K562 (cell line): Measurements from ENCODE around the gene CCL21. TPM values are rescaled to one million over a fixed set of nuclear protein-coding genes. Genes with fewer than 3 reads are reported as not detected.

Experiments
- ATAC-seq: fragments of 200-7000 bp; cut with Tn5 transposase; 3 replicates; pipeline ENCODE4 v1.9.1; 2020; ENCODE audit warnings: moderate library complexity
- BruUV-seq: library from RNA; stranded (reverse); fragments of 400-500 nt; replicated peaks from 2 replicates; lab custom pipeline; 2021; lab: Mats Ljungman, UMichigan
- CTCF ChIA-PET: fragments of 300-600 bp; formaldehyde crosslinking; extraction: SDS; loops from one replicate; lab custom pipeline; 2021; ENCODE audit warnings: low intra/inter-chr PET ratio; lab: Yijun Ruan, JAX
- POLR2A ChIA-PET: fragments of 300-600, 350-650 bp; sonication (Branson Sonifier 250); formaldehyde crosslinking; extraction: SDS; loops from one replicate; lab custom pipeline; 2021; ENCODE audit warnings: antibody characterized with exemption, inconsistent platforms; lab: Yijun Ruan, JAX
- DNase-seq, 4 experiments: peaks; one replicate each; pipeline versions ENCODE4 v3.0.0 to v3.0.0-alpha.2; 2011 to 2018; ENCODE audit warnings: low spot score in 3 of 4, mixed read lengths in 3 of 4; ENCODE audit errors: extremely low read depth in 1 of 4
- FAIRE-seq: peaks from 2 replicates; lab custom pipeline; 2011; peaks lifted over from hg19 to GRCh38; lab: Jason Lieb, UNC
- H2AFZ ChIP-seq: 2 replicates; pipeline ENCODE4 v1.6.0; 2011; ENCODE audit warnings: low read depth, low read length, control low read depth, inconsistent platforms
- H3K27ac ChIP-seq: fragments of 200-600 bp; 3 replicates; pipeline ENCODE4 v1.8.0; 2011; ENCODE audit warnings: low read depth, mild to moderate bottlenecking, control low read depth, inconsistent platforms, low read length, moderate library complexity, mixed read lengths; ENCODE audit errors: extremely low read depth
- H3K27me3 ChIP-seq, 2 experiments: fragments of 300-600 bp in 1 of 2; 2 replicates in 1 of 2; 3 replicates in 1 of 2; pipeline versions ENCODE4 v1.6.0 to v1.8.0; 2011; ENCODE audit warnings: inconsistent platforms in 2 of 2, low read length in 2 of 2, mild to moderate bottlenecking in 1 of 2, mixed read lengths in 1 of 2, moderate library complexity in 1 of 2; ENCODE audit not compliant: control insufficient read depth in 2 of 2, insufficient read depth in 2 of 2
- H3K36me3 ChIP-seq: fragments of 300-600 bp; 3 replicates; pipeline ENCODE4 v1.8.0; 2011; ENCODE audit warnings: mild to moderate bottlenecking, low read length, inconsistent platforms; ENCODE audit not compliant: control insufficient read depth, insufficient read depth
- H3K4me1 ChIP-seq, 2 experiments: fragments of 200-600 bp in 1 of 2; replicated peaks in 1 of 2; 2 replicates in 1 of 2; 3 replicates in 1 of 2; pipeline versions ENCODE4 v1.5.1 to v1.8.0; 2011; ENCODE audit warnings: inconsistent platforms in 2 of 2, low read length in 2 of 2, mild to moderate bottlenecking in 1 of 2, mixed read lengths in 1 of 2, moderate library complexity in 1 of 2; ENCODE audit not compliant: control insufficient read depth in 2 of 2, insufficient read depth in 2 of 2
- H3K4me2 ChIP-seq: 2 replicates; pipeline ENCODE4 v1.6.1; 2011; ENCODE audit warnings: low read length, control low read depth, inconsistent platforms, mixed read lengths; ENCODE audit not compliant: insufficient read depth
- H3K4me3 ChIP-seq: fragments of 200-600 bp; sonication (generic), shearing (Covaris generic); 2 replicates; pipeline ENCODE4 v1.5.1; 2016; ENCODE audit warnings: control low read depth, inconsistent platforms
- H3K79me2 ChIP-seq: fragments of 200-600 bp; 3 replicates; pipeline ENCODE4 v1.8.0; 2011; ENCODE audit warnings: low read length, inconsistent platforms; ENCODE audit not compliant: control insufficient read depth, insufficient read depth
- H3K9ac ChIP-seq, 2 experiments: 2 replicates each; pipeline versions ENCODE4 v1.6.0 to v1.6.1; 2011; ENCODE audit warnings: low read depth in 2 of 2, low read length in 2 of 2, control low read depth in 1 of 2, inconsistent platforms in 1 of 2, mild to moderate bottlenecking in 1 of 2, mixed read lengths in 1 of 2; ENCODE audit not compliant: insufficient read depth in 1 of 2
- H3K9me1 ChIP-seq: one replicate; pipeline ENCODE4 v1.6.0; 2011; ENCODE audit warnings: inconsistent platforms, mild to moderate bottlenecking, low read length, moderate library complexity; ENCODE audit not compliant: control insufficient read depth, insufficient read depth
- H3K9me3 ChIP-seq: replicated peaks from 2 replicates; pipeline ENCODE4 v1.5.1; 2011; ENCODE audit warnings: low read depth, low read length, inconsistent platforms; ENCODE audit not compliant: control insufficient read depth, insufficient read depth
- H4K20me1 ChIP-seq: replicated peaks from 2 replicates; pipeline ENCODE4 v1.6.1; 2011; ENCODE audit warnings: low read length, inconsistent platforms, mixed read lengths; ENCODE audit not compliant: control insufficient read depth, insufficient read depth
- BHLHE40 ChIP-seq: IDR thresholded peaks from 2 replicates; pipeline ENCODE4 v1.6.1; 2011; ENCODE audit warnings: low read length, improper control_type of control experiment
- CBX1 ChIP-seq: sonication (generic); IDR thresholded peaks from 2 replicates; pipeline ENCODE4 v1.6.1; 2016; ENCODE audit warnings: antibody characterized with exemption, low read depth, mild to moderate bottlenecking
- FIP1L1 ChIP-seq: fragments of 200-400 bp; formaldehyde crosslinking; IDR thresholded peaks from 2 replicates; pipeline ENCODE4 v1.6.1; 2018; ENCODE audit warnings: mild to moderate bottlenecking, low read depth, low read length; ENCODE audit not compliant: poor library complexity, severe bottlenecking
- HSF4 ChIP-seq: fragments of 250-450 bp; sonication (Bioruptor Pico); IDR thresholded peaks from 2 replicates; pipeline ENCODE4 v2.1.2; 2022; ENCODE audit warnings: mild to moderate bottlenecking, moderate library complexity, borderline replicate concordance
- MAFG ChIP-seq: fragments of 450-650 bp; conservative IDR thresholded peaks from 2 replicates; pipeline ENCODE4 v1.6.1; 2016; ENCODE audit warnings: missing genetic modification characterization, missing compliant biosample characterization
- NCOA4 ChIP-seq: fragments of 450-650 bp; IDR thresholded peaks from 2 replicates; pipeline ENCODE4 v1.6.1; 2018; ENCODE audit warnings: mild to moderate bottlenecking; ENCODE audit not compliant: partially characterized antibody
- NR1H2 ChIP-seq: sonication (generic); formaldehyde crosslinking; IDR thresholded peaks from 2 replicates; pipeline ENCODE4 v1.4.0; 2020; ENCODE audit warnings: mild to moderate bottlenecking, missing genetic modification reagents
- NUFIP1 ChIP-seq: fragments of 450-650 bp; IDR thresholded peaks from 2 replicates; pipeline ENCODE4 v1.6.1; 2018; ENCODE audit not compliant: partially characterized antibody
- SPI1 ChIP-seq: IDR thresholded peaks from 2 replicates; pipeline ENCODE4 v1.6.1; 2011; ENCODE audit warnings: low read depth, low read length, control low read depth, borderline replicate concordance
- SREBF2 ChIP-seq: sonication (generic); formaldehyde crosslinking; IDR thresholded peaks from 2 replicates; pipeline ENCODE4 v1.4.0; 2020; ENCODE audit warnings: mild to moderate bottlenecking, missing genetic modification reagents
- TAL1 ChIP-seq: fragments of 450-650 bp; IDR thresholded peaks from 2 replicates; pipeline ENCODE4 v1.6.1; 2016; ENCODE audit warnings: mild to moderate bottlenecking
- ZNF436 ChIP-seq: fragments of 250-450, 450-650 bp; sonication (Bioruptor Pico); formaldehyde crosslinking; IDR thresholded peaks from 2 replicates; pipeline ENCODE4 v1.7.0; 2020; ENCODE audit warnings: mild to moderate bottlenecking
- ZNF764 ChIP-seq: fragments of 250-450 bp; sonication (Bioruptor Pico); IDR thresholded peaks from 2 replicates; pipeline ENCODE4 v1.4.0; 2020; ENCODE audit warnings: low read depth, mild to moderate bottlenecking, moderate library complexity
- WGBS: fragments of 100-300 bp; shearing (Covaris generic); methylation state at CpG from one replicate; pipeline ENCODE4 v1.1.6; 2016; ENCODE audit warnings: low coverage, mixed read lengths; ENCODE audit not compliant: insufficient coverage; ENCODE audit errors: missing lambda C conversion rate; 5-methylcytosine and 5-hydroxymethylcytosine counted together
- in situ Hi-C: fragments of 300-500 bp; cut with MboI; formaldehyde crosslinking; loops from 4 replicates; pipeline ENCODE4 v1.15.0; 2018; ENCODE audit warnings: inconsistent platforms, mixed read lengths
- intact Hi-C: fragments of 100-400 bp; cut with micrococcal nuclease; formaldehyde crosslinking; loops from 2 replicates; pipeline ENCODE4 v1.14.2; 2022
- polyA plus RNA-seq, 8 experiments: library from polyadenylated mRNA; depleted of rRNA in 4 of 8; stranded (reverse) in 5 of 8; unstranded in 3 of 8; fragments of >200 nt; fragmentation: Nextera tagmentation in 2 of 8; fragmentation: Illumina TruSeq in 1 of 8; extraction: Ambion mirVana in 2 of 8; extraction: Trizol in 1 of 8; gene quantifications; 2 replicates each; pipeline versions ENCODE4 v1.2.1 to v1.2.3, GENCODE V29; 2011 to 2014; ENCODE audit warnings: inconsistent platforms in 1 of 8, missing spikeins in 1 of 8
- total RNA-seq, 7 experiments: library from RNA; depleted of rRNA in 6 of 7; stranded (reverse); fragments of >200 nt in 6 of 7; fragmentation: Illumina TruSeq in 2 of 7; extraction: Trizol in 2 of 7; gene quantifications; 2 replicates each; pipeline versions ENCODE4 v1.2.1 to v1.2.3, GENCODE V29; 2011 to 2021; ENCODE audit warnings: low replicate concordance in 1 of 7
- TF ChIP-seq, protein P1 (sequence below): fragments of 200-400 bp; formaldehyde crosslinking; IDR thresholded peaks from 2 replicates; pipeline ENCODE4 v1.6.1; 2017; ENCODE audit warnings: mild to moderate bottlenecking, low read depth, low read length, moderate library complexity

Gene CCL21
- total and polyA plus RNA-seq, 9 of the 15 experiments (the other 6 are each of a cell fraction or from before 2014, with no cell fraction given), result not detected

DNA sequence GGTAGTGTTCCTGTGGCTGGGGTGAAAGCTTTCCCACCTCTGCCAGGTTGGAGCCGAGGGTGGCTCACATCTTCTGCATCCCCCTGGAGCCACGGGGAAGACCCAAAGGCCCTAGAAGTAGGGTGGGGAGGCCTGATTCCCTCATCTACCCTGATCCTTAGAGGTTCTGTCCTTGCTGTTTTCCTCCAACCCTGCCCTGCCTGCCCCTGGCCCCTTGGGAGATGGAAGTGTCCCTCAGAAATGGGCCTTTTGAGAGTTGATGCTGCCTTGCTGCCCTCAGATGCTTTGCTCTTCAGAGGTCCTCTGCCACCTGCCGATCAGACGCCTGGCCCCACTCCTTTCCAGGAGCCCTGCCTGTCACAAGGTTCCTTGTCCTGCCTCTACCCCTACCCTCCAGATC is 25.1 kb downstream of the CCL21 start:
- in situ Hi-C loops (no loop called here), intact Hi-C loops (no loop called here)
- ATAC-seq (no peak), FAIRE-seq (no peak), DNase-seq (no peak)
- H3K36me3 ChIP-seq, result no peaks in the 10 kb centered on the region
- 11% methylated on average over 2 of the region's 4 CpGs for WGBS
- ChIA-PET POLR2A (no interaction called here), CTCF (no interaction called here)
- no peaks in the 10 kb centered on the region for H3K9me3 ChIP-seq
- no peaks in the 10 kb centered on the region for H4K20me1 ChIP-seq
- no peak overlapping the region for H3K4me2 ChIP-seq
- H3K79me2 ChIP-seq, result no peaks in the 10 kb centered on the region
- no peak overlapping the region for H3K27ac ChIP-seq
- H3K9me1 ChIP-seq, result no peaks in the 10 kb centered on the region
- H3K4me3 ChIP-seq, result no peak overlapping the region
- H3K27me3 ChIP-seq, result no peaks in the 10 kb centered on the region
- H2AFZ ChIP-seq, result no peak overlapping the region
- no peak overlapping the region for H3K9ac ChIP-seq
- BruUV-seq, result no TSS peak
- no peak for TF ChIP-seq BHLHE40
- TF ChIP-seq NCOA4, result no peak
- TF ChIP-seq CBX1, result no peak
- TF ChIP-seq, protein P1, sequence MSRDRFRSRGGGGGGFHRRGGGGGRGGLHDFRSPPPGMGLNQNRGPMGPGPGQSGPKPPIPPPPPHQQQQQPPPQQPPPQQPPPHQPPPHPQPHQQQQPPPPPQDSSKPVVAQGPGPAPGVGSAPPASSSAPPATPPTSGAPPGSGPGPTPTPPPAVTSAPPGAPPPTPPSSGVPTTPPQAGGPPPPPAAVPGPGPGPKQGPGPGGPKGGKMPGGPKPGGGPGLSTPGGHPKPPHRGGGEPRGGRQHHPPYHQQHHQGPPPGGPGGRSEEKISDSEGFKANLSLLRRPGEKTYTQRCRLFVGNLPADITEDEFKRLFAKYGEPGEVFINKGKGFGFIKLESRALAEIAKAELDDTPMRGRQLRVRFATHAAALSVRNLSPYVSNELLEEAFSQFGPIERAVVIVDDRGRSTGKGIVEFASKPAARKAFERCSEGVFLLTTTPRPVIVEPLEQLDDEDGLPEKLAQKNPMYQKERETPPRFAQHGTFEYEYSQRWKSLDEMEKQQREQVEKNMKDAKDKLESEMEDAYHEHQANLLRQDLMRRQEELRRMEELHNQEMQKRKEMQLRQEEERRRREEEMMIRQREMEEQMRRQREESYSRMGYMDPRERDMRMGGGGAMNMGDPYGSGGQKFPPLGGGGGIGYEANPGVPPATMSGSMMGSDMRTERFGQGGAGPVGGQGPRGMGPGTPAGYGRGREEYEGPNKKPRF, result no peak
- TF ChIP-seq TAL1, result no peak
- no peak for TF ChIP-seq ZNF436 (CRISPR knock-in tag)
- TF ChIP-seq SPI1, result no peak
- TF ChIP-seq MAFG (tag), result no peak
- TF ChIP-seq HSF4 (CRISPR knock-in tag), result no peak
- no peak for TF ChIP-seq SREBF2
- no peak for TF ChIP-seq ZNF764 (CRISPR knock-in tag)
- TF ChIP-seq FIP1L1, result no peak
- TF ChIP-seq NUFIP1, result no peak
- no peak for TF ChIP-seq NR1H2 (CRISPR knock-in tag)
- H3K4me1 ChIP-seq, result no peaks in the 10 kb centered on the region
